Right forelimb (tissue), 1 donor: ENCODE data around the gene PRDM16.

Experiments used
- DNase-seq: peaks from one replicate; pipeline ENCODE4 v3.0.0-alpha.2; 2018

Gene PRDM16

DNA sequence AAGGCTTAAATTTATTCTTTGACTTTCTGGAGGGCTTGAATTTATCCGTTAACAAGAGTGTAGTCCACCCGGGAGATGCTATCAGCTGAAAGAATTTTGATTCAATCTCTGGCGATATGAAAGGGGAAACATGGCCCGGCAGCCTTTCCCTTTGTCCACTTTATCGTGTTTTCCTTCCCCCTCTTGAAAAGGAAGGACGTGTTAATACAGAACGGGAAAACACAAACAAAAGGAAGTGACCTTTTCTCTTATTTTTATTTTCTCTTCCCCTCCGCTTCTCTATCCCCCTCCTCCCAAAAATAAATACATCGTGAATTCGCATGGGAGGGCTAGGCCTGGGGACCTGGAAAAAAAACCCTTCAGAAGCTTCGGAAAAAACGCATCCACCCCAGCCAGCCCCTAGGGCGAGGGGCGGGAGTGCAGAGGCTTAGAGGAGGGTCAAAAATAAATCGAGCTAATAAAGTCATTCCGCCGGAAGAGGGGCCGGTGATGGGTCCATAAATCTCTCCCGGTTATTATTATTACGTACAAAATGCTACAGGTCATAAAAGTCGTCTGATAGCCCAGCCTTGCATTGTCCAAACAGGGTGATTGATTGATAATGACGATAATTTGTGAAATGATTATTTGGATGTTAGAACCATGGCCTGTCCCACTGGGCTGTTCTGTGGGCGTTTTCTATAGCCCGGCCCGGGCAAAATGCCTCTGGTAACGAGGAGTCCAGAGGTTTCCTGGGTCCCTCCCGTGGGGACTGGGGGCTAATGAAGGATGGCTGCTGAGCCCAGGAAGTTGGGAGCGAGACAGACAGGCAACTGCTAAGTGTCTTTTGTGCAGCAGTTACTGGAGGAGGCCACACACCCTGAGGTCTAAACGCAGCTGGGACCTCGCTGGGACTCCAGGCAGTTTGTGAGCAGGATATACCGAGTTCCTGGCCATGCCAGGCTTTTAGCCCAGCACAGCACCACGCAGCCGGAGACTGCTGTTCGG lies 179.4 kb downstream of the PRDM16 start:
- no peak for DNase-seq

DNA sequence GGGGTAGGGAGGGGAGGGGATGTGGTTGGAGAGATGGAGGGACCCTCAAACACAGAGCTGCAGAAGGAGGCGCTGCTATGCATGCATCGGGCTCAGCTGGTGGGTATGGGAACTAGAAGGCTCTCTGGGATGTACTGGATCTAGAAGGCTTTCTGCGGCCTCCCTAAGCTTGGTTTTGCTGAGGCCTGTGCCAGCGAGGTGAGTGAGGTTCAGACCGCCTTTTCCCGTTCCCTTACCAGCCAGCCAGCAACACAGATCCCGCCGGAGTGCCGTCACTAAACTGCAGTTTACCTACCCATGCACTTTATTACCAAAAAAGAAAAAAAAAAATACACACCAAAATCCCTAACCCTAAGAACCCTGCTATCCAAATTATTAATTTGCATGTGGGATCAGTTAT lies 180.2 kb downstream of the PRDM16 start:
- no peak for DNase-seq

DNA sequence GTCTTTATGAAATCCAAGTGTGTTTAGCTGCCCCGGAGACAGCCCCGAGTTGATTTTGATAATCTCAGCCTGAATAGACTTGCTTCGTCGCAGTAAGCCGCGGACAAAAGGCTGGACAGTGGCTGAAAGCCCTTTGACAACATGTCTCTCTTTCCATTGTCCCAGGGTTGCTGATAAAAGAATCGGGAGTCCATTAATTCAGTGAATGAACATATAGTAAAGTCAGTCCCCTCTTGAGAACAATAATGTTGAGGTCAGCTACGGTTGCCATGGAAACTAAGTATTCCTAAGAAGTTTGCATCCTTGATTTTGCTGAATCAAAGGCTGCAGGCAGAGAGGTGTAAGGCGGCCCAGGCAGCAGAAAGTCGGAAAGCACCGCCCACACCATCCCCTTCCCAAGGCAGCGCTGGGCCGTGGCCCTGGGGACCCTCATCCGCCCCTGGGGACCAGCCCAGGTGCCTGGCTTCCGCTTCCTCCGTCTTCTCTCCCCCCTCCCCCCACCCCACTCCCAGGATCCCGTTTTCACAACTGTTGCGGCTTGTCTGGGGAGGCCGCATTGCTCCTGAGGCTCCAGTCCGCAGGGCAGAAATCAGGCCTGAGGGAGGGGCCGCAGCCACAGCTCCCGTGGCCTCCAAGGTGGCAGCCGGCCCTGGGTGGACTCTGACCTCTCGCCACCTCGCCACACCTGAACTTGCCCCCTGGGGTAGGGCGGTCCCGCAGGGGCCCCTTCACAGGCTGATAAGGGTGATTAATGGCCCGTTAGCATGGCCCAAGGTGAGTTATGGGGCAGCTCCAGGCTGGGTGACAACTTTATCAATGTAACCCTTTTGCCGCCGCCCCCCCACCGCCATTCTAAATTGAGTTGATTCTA lies 180.9 kb downstream of the PRDM16 start:
- no peak for DNase-seq

DNA sequence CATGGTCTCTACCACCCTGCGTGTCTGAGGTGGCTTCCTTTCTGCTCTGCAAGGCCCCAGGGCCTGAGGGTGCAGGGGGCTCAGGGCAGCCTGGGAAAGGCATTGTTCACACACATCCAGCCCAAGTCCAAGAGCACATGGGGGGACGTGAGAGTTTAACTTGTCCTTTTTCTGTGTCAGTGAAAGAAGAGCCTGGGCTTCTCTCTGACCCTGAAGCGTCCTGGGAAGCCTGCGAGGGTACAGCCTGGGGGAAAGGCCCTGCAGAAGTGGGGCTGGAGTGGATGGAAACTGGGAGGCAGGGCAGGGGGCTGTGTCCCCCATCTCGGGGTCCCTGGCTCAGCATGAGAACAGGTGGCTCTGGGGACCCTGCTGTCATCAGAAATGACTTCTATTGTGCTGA lies 181.6 kb downstream of the PRDM16 start:
- no peak for DNase-seq

DNA sequence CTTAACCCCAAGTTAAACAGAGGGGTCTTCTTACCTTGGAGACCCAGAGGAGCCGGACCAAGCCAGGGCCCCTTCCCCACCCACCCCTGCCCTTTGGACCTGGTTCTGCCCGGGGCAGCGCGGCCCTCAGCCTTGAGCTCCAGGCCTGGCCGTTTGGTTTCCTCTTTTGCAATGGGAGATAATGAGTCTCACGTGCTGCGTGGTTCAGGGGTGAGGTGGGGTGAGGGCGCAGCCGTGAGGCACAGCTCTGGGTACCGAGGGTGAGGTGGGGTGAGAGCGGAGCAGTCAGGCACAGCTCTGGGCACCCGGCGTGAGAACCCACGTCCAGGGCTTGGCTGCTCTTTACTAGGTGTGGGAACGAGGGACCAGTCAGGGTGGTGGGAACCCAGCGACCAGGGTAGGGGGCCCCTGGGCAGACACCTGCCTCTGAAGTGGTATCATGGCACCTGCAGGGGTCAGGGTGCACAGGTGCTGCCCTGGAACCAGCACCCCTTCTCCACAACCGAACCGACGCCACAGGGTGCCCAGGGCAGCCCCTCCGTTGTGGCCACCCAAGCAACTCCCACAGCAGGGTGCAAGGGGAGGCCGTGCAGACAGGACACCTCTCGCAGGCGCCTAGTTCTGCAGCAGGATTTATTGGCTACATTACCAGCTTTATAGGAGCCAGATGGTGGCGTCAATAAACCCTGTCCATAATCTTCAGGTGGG lies 182.2 kb downstream of the PRDM16 start:
- DNase-seq: no peak

DNA sequence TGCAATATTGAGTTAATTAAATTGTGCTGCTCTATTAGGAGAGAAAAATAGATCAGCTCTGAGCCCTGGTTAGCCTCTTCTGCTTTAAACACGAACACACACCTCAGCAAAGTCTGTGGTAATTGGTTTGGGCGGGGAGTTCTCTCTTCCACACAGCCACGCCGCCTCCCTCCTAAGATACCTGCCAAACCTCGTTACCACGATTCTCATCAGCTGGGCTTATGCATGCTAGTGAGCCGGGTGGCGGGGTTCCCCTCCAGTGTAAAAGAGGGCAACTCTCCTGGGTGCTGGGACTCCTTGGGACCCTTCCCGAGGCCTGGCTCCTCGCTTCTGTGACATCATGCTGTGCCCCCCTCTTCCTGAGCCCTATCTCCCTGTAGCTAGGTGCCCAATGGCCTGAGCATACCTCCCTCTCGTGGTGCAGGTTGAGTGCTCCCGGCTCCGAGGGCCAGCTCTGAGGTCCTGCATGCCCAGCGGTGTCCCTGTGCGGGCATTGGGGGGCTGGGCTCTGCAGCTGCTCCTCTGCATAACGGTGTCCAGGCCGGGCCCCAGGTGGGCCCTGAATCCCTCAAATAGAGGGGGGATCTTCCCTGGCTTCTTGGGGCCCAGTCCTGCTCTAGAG lies 182.9 kb downstream of the PRDM16 start:
- DNase-seq: no peak

DNA sequence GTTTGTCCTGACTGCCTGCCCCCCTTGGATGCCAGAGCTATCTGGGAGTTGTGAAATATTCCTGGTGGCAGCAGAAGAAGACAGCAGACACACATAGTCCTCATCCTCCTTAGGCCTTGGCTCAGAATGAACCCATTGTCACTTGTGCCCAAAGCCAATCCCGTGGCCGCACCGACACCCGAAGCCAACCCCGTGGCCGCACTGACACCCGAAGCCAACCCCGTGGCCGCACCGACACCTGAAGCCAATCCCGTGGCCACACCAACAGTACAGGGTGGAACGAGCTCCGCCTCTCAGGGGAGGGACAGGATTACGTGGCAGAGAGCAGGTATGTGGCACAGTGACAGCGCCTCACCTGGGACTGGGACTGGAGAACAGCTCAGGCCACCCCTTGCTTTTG lies 186.7 kb downstream of the PRDM16 start:
- DNase-seq: no peak

DNA sequence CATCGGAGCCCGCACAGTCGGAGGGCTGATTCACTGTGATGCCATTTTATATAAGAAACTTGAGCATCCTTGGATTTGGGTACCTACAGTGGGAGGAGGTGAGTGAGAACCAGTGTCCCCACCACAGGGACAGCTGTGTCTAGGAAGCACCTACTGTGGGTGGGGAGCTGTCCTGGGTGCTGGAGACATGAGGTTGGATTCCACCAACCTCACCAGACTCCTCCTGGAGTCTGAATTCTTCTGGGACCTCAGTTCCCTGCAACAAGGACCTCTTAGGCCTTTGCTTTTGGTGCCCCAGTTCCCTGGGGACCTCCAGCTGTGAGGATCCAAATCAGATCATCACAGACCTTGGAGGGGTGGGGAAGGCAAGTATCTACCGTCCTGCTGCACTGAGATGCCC lies 188.8 kb downstream of the PRDM16 start:
- DNase-seq: no peak

DNA sequence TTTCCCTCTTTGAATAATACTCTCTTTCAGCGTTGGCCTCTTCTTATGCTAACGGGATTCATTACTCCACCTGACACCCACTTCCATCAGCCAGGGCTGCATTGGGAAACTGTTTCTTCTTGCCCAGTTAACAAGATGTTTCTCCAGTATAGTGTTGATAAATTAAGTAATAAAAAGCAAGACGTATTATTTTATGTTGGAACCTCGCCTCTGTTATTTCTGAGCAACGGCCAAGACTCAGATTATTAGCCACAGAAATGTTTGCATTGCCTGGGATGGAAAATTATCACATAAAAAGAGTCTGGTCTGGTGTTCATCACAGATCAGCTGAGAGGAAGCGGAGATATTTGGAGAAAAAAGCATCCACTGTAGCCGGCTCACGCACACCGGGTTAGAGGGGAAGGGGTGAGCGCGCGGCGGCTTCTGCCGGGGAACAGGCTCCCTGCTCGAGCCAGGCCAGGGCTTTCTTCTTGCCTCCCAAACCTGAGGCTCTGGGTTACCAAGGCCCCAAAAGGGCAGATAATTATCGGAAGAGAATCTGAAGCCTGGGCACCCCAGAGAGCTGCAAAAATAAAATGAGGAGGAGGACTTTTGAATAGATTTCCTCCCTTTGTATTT lies 189.5 kb downstream of the PRDM16 start:
- DNase-seq: no peak

DNA sequence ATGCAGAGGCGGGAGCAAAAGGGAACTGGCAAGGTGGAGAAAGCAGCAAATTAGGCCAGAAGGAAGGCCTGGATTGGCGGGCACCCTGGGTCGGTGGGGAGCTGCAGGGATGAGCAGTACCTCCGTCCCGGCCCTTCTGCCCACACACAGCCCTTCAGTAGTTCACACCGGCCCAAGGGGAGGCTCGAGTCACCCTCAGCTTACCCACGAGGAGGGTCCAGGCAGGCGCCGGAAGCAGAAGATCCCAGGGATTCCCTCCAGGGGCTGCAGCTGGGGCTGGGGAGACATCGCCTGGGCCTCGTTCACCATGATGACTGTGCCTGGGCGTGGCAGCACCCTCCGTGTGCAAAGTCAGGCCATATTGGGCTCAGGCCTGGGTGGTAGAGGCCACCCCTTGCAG lies 190.0 kb downstream of the PRDM16 start:
- DNase-seq: no peak

DNA sequence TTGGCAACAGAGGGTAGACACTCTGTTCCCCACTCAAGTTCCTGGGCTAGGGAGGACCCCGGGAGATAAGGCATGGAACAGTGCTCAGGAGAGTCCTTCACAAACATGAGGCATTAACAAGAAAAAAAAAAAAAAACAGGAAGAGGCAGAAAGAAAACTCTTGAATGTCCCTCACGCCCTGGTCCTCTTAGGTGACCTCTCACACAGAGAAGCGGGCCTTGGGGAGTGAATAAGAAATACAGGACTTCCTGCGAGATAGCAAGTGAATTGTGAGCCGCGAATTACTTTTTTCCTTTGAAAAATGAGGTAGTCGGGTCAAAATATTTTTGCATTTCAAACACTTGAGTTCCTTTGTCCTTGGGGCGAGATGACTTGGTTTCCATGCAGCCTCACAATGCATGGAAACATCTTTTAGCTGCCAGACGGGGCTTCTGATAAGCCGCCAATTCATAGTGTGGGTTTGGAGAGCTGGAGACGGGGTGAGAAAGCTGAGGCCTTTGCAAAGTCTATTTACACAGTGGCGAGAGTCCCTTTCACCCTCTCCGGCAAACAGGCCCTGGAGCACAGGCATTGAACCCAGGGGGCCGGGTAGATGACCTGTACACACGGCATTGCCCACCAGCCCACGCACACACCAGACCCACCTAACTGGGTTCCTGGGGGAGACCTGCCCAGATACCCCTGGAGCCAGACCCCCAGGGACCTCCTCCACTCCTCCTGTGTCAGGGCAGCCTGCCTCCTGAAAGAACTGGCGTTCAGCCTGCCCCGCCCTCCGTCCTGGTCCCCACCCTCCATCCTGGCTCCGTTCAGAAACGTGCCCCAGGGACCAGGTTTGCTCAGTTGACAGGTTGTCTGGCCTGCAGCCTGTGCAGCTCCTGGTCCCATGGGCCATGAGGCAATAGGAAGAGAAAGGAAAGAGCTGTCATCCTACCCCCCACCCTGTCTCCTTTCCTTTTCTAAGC lies 192.3 kb downstream of the PRDM16 start:
- DNase-seq: no peak

DNA sequence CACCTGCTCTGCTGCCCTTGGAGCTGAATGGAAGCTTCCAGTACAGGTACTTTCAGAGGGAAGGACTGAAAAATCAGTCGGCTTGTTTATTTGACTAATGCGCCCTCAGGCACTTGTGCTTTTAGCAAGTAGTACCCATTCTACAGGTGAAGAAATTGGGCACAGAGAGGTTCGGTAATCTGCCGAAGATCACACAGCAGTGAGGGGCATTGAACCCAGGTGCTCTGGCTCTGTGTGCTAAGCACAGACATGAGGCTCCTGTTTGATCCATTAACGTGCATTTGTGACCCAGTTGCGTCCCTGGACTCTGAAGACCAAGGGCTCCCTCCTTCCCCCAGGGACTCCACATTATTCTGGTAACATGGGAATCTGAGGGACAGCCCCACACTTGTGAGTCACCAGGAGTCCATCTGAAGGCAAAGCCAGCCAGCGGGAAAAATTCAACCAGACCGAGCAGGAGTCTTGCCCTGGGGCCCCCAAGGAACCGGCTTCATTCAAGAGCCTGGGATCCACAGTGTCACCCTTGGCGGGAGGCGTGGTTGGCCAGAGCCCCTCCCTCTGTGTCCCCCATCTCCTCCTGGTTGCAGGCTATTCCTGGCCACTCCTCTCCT lies 193.1 kb downstream of the PRDM16 start:
- DNase-seq: no peak

DNA sequence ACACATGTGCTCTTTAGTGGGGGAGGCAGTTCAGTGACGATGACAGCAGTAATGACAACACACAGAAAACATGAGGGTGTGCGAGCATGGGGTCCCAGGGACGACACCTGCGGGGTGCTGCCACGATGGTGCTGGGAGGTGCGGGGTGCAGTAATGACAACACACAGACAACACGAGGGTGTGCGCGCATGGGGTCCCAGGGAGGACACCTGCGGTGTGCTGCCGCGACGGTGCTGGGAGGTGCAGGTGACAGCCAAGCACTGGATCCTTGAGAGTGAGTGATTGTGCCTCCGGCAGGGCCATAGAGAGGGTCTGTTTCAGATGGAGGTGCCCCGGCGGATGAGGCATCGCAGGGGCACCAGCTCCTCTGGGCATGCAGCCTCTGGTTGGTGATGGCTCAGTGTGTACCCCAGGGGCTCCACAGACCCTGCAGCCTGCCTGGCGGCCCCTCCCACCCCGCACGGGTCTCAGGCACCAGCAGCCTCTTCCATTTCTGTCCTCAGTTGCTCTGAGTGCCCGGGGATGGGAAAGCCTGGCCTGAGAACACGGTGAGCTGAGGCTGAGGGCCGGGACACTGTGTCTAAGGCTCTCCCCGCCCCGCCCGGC lies 193.8 kb downstream of the PRDM16 start:
- DNase-seq: no peak

DNA sequence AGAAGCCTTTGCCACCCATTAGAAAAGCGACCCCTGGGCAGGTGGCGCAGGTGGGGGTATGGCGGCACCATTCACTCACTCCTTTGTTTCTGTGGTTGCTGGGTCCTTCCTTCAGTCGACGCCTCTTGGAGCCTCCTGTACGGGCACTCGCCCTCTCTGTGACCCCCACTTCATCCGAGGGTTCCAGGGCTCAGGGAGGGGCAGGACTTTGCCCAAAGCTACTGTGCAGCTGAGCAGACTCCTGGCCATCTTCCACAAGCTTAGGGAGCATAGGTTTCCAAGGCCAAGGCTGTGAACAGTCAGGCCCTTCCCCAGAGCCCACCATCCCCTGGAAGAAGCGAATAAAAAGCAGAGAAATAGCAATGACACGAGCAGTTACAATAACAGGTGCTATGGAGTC lies 194.8 kb downstream of the PRDM16 start:
- DNase-seq: no peak

DNA sequence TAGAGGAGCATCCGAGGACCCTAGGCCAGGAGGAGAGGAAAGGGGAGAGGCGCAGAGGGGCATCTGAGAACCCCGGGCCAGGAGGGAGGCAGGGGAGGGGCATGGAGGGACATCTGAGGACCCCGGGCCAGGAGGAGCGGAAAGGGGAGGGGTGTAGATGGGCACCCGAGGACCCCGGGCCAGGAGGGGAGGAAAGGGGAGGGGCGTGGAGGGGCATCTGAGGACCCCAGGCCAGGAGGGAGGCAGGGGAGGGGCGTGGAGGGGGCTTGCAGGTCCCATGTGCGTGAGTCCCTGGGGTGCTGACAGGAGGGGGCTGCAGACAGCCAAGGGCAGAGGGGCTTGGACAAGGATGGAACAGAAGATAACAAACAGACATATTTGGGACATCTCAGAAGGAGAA lies 195.5 kb downstream of the PRDM16 start:
- DNase-seq: no peak

DNA sequence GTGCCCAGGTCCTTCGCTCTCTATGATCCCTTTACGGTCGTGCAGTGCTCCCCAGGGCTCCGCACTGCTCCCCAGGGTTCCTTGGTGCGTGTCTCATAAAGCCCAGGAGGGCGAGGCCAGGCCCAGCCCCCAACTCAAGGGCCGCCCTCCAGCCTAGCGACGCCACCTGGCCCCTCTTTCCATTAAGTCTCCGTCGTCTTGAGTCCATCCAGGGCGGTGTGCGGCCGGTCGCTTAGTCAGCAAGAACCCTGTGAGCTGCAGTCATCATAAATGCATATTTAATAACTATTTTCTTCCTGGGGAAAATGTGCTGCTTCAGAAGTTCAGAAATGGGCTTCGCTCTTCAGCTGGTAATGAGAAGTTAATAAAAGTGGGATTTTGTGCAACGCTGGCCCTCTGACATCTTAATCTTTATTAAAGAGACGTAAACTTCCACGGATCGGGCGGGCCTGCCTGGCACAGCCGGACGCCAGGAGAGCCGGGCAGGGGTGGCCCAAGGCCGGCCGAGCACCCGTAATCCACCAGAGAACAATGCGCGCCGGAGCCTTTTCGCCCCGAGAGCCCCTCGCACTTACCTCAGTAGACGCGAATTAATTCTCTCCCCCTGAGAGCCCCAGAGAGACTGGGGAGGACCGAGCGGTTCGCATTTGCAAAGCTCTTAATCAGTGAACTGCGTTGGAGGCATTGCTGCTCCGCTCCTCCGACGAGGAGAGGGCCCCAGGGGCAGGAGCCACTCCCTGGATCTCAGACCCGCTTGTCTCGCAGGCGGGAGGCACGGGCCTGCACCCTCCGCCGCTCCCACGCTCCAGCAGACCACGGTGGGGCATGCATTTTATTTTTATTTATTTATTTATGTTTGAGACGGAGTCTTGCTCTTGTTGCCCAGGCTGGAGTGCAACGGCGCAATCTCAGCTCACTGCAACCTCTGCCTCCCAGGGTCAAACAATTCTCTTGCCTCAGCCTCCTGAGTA lies 197.1 kb downstream of the PRDM16 start:
- no peak for DNase-seq

DNA sequence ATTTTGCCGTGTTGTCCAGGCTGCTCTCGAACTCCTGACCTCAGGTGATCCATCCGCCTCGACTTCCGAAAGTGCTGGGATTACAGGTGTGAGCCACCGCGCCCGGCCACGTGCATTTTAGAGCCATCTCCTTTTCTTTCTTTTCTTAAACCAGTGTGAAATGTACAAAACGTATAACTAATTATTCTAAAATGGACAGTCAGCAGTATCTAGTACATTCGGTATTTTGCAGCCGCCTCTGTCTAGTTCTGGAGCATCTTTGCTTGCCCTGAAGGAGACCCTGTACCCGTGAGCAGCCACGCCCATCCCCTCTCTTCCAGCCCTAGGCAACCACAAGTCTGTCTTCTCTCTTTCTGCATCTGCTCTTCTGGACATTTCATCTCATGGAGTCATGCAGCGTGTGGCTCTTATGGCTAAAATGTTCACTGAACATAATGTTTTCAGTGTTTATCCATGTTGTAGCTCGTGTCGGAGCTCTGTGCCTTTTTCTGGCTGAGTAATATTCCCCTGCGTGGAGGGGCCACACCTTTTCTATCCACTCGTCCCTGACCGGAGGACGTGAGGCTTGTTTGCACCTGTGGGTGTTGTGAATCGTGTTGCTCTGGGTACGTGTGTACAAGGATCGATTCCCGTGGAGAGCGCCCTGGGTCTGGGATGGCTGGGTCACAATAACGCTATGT lies 198.0 kb downstream of the PRDM16 start:
- no peak for DNase-seq

DNA sequence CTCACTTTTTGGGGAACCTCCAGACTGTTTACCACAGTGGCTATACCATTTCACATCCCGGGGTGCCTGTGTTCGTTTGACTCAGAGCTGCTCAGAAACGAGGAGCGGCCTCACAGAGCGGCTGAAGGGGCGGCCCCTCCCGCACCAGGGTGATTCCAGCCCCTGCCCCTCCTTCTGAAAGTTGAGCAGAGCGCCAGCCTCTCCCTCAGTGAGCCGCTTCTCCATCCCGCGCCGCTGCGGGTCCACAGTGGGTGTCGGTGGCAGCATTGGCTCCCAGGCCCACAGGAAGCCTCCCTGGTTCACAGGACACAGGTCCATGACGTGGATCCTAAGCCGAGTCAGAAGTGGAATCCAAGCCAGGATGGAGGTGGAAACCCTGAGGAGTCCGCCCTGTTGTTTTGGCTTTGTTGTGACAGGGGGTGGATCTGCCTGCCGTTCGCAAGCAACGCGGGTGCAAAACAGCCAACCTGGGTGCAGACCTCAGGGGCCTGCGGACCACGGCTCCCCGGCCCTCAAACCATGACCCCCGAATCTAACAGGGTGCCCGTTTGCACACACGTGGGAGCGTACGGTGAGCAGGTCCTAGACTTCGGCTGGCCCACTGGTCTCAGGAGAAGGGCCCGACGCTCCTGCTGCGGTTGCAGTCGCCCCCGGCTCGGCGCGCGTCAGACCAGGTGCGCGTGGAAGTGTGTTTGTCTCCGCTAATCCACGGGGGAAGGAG lies 198.7 kb downstream of the PRDM16 start:
- no peak for DNase-seq
